ENCODE data around the gene CRIP1.

The CRIP1 gene

GRCh38 chr14:105471297-105471821 lies 15.3 kb upstream of the CRIP1 start:
- DNase-seq: no peak

DNA sequence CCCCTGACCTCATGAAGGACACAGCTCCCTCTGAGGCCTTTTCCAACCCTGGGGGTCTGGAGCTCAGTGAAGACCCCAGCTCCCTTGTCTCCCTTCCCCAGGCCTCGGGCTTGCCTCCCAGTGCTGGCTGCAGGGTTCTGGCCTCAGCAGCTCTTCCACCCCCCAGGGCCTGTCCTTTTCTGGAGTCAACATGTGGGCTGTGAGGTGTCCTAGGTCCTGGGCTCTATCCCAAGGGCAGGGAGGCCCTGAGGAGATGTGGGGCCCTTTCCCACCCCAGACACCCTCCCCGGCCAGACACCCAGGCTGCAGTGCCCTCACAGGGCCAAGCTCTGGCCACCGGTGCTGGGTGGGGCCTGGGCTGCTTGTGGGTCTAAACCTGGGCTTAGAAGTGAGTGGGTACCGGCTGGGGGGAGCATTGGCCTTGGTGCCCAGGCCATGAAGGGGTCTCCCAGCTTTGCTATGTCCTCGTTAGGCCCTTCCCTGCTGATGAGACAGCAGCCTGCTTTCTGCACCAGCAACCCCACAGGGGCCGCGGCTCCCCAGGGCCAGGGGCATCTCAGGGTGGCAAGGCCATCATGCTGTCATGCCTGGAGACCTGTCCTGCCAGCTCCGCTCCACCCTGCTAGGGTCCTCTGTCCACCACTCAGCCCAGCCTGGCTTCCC lies 14.7 kb upstream of the CRIP1 start:
- no peak for DNase-seq

DNA sequence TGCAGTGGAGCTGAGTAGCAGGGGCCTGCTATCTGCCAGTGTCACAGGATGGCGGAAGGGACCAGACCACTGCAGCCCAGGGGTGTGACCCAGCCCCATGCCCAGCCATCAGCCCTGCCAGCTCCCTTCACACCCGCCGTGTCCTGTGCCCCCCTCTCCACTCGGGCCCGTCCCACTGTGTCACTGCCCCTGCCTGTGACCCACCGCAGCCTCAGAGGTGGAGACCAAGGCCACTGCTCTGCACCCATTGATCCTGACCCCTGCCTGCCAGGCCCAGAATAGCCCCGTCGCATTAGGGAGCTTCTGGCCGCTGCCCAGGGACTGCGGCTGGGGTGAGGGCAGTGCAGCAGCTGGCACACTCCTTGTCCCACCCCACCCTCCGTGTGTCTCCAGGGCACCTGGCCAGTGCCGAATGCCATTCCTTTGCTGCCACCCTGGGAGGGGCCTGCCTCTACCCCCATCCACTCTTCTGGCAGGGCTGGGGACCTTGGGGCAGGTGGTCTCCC lies 14.1 kb upstream of the CRIP1 start:
- no peak for DNase-seq

- no peak for DNase-seq
These were observed 13.5 kb upstream of the CRIP1 start for GRCh38 chr14:105473033-105473676.

DNA sequence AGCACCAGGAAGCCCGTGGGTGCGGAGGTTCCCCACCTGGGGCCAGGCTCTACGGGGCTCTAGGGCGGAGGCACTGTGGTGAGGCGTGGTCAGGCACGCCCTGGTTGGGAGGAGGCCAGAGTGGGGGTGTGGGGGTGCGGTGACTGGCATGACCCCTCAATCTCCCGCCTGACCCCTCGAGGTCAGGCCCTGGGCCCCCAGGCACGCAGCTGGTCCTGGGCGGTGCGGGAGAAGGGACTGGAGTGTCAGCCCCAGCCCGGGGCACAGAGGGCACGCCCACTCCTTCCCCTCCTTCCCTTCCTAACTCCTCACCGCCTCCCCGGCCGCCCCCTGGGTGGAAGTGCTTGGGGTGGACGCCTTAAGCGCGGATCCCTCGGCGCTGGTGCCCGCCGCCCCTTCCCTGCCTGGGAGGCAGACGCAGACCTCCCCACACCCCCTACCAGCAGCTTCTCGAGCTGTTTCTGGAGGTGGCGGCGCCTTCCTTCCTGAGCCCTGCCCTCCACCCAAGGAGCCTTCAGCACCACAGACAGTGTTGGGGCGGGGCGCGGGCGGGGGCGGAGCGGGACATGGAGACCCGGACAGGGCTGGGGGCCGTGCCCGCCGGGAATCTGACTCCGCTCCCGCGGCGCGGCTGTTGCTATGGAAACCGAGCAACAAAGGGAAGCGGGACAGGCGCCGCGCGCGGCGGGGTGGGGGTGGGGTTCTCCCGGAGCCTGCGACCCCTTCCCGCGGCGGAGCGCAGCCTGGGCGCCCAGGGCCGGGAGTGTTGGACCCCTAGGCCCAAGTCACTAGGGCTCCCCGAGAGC lies 12.8 kb upstream of the CRIP1 start:
- peak; percentile 92 for DNase-seq

DNA sequence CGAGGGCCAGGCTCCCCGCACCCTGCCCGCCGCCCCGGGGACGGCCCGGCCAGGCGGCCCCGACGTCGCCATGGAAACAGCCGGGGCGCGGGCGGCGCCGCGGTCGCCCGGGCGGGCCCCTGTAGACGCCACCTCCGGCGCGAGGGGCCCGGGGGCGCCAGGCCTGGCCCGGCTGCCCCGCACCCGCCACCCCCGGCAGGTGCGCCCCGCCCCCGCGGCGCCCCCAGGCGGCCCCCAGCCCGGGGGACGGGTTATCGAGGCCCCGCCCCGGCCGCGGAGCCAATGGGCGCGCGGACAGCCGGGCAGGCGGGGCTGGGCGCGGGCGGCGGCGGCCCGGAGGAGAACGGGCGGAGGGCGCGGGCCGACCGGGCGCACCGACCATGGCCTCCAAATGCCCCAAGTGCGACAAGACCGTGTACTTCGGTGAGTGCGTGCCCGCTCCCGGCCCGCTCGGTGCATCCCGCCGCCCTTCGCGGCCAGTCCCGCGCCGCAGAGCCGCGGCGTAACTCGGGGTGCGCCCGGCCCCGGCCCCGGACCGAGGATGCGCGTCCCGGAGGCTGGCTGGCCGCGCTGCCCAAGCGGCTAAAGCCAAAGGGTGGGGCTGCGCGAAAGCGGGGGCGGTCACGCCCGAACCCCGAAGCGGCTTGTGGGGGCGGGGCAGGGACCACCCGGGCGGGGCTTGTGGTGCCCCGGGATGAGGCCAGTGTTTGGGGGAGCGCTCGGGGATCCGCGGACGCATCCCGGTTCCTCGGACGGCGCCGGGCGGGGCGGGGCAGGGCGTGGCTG lies 12.0 kb upstream of the CRIP1 start, which contains the start of gene CRIP2:
Gene CRIP2 (plus strand): TSS at position 339 of the 786 bp plus-strand sequence. CDS start 42 bp downstream, at position 381.
- peak; percentile 67 for DNase-seq

- no peak for DNase-seq
These were observed 11.2 kb upstream of the CRIP1 start for GRCh38 chr14:105475269-105476096.

- no peak for DNase-seq
These were observed 10.4 kb upstream of the CRIP1 start for GRCh38 chr14:105476097-105476830.

DNA sequence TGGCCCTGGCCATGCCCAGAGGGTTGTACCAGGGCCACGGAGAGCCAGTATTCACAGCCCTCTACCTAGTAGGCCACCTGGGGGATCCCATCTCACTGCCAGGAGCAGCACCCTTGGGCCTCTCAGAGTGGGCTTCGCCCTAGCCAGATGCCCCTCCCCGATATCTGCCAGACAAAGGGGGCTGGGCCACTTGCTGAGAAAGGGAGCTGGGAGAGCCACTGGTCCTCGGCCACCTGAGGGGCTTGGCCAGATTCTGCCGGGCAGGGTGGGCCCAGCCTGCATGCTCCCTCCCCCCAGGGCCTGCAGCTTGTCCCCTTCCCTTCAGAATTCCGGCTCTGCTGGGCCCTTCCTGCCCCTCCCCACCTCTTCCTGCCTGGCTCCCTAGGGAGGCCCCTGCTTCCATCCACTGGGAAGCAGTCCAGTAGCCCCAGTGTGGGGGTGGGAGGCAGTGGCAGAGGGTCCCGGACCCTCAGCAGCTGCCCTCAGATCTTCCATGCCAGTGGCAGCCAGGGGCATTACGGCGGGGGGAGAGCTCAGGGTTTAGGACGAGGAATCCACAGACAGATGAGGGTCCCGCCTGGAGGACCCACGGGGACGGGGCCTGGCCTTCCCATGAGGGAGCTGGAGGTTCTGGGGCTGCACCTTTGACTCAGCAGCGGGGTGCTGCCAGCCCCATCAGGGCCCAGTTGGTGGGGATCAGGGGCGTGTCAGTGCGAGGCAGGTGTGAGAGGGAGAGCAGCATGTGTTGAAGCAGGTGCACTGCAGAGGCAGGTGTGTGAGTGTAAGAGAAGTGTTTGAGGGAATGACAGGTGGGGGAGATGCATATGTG lies 9.6 kb upstream of the CRIP1 start:
- DNase-seq: no peak

DNA sequence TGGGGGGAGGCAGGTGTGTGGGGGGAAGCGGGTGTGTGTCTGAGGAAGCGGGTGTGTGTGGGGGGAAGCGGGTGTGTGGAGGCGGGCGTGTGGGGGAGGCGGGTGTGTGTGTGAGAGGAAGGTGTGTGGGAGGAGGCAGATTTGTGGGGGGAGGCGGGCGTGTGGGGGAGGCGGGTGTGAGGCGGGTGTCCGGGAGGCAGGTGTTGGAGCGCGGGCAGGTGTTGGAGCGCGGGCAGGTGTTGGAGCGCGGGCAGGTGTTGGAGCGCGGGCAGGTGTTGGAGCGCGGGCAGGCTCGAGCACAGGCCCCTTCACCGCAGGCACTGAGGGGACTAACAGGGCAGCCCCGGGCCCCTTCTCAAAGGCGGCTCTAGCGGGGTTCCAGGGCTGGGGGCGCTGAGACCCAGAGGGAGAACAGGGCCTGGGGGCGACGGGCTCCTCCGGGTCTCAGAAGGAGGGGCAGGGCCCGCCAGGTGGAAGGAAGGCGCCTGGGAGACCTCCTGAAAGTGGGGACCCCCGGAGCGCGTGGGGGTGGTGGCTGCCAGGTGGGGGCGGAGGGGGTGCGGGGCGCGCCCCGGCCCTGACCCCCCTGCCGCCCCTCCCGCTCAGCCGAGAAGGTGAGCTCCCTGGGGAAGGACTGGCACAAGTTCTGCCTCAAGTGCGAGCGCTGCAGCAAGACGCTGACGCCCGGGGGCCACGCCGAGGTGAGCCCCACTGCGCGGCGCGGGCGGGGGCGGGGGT lies 8.9 kb upstream of the CRIP1 start:
- DNase-seq: peak; percentile 31

DNA sequence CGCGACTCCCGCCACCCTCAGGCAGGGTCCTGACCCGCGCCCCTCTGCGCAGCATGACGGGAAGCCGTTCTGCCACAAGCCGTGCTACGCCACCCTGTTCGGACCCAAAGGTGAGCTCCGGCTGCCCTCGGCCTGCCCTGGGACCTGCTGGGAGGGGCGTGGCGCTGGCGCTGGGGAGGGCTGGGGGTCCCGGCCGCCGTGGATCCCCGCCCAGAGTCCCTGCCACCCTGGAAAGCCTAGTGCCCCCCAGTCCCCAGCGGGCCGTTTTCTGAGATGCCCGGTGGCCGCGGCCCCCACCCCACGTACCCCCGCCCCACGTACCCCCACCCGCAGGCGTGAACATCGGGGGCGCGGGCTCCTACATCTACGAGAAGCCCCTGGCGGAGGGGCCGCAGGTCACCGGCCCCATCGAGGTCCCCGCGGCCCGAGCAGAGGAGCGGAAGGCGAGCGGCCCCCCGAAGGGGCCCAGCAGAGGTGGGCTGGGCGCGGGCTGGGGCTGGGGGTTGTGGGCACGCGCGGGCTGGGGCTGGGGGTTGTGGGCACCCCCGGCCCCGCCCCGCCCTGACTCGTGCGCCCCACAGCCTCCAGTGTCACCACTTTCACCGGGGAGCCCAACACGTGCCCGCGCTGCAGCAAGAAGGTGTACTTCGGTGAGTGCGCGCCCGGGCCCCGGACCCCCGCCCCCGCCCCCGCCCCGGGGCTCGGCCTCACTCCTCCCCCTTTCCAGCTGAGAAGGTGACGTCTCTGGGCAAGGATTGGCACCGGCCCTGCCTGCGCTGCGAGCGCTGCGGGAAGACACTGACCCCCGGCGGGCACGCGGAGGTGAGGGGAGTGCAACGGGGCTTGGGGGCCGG lies 8.1 kb upstream of the CRIP1 start:
- DNase-seq: no peak

DNA sequence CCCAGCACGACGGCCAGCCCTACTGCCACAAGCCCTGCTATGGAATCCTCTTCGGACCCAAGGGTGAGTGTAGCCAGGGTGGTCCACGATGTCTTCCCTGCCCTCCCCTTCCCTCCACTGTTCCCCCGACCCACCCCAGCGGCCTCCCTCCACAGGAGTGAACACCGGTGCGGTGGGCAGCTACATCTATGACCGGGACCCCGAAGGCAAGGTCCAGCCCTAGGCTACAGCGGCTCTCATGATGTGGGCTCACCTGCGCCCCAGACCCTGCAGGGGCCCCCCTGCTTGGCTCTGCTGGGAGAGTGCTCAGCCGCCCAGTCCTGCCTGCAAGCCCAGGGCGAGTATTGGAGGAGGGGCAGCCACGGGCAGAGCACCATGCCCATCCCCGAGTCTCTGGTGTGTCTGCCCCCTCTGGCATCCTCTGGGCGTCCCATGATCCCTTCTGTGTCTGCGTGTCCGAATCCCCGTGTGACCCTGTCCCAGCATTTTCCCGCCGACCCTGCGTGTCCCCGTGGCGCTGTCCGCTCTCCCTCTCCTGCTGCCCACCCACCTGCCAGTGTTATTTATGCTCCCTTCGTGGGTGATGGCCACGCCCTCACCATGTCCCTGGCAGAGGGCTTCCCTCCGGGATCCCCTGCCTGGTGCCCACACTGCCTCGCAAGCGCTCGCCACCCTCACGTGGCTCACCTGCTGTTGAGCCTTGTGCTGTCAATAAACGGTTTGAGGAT lies 7.1 kb upstream of the CRIP1 start:
- DNase-seq: no peak

DNA sequence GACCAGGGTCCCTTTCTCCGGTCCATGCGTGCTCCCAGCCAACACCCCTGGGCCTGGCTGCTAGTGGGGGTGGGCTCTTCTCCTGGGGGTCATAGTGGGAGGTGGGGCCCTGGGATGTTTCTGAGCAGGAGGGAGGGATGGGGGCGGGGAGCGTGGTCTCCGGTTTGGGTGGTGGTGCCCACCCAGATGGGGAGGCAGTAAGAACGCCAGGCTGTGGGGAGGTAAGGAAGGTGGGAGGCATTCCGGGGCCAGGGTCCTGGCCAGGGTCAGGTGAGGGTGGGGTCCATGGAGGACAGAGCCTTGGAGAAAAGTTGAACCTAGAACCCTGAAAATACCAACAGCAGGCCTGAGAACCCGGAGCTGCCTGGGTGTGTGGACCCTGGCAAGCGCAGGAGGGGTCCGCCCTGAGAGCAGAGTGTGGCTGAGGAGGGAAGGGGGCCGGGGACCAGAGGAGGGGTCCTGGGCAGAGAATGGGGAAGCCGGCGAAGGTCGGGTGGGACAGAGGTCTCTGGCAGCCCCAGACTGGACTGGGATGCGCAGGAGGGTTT lies 6.4 kb upstream of the CRIP1 start:
- no peak for DNase-seq

DNA sequence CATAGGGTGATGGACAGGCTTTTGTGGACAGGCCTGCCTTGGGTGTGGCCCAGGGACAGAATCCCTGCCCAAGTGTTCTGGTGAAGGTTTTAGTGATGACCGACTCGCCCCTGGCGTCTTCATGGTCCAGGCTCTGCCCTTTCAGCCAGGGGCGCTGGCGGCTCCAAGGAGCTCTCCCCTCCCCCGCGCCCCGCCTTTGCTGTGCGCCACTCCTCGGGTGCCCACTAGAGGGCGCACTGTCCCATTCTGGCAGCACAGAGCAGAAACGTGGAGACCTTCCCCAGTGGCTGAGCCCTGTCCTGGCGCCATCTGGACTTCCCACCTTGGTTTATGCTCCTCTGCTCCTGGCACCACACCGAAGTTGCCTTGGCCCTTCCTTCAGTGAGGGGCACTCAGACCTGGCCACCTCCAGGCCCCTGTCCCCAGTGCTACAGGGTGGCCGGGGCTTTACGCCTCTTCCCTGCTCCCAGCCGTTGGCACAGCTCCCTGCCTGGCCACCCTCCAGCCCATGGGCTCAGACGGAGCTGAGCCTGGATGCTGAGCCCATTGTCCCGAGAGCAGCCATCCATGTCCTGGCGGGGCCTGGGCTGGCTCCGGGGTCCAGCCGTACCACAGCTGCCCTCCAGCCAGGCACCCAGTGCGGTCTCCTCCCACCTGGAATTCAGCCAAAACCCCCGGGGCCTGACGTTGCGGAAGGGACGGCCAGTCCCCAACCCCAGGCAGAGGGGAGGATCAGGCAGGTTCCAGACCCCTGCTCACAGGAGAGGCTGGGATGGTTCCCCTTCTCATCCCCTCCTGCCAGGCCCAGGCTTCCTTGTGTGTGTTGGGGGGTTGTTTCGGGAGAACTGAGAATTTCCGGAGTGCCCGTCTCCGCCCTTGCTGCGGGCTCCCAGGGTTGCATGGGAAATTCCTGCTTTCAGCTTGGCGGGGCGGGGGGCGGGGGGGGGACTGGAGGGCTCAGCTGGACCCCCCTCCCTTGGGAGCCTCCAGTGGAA lies 5.6 kb upstream of the CRIP1 start:
- peak; percentile 74 for DNase-seq

DNA sequence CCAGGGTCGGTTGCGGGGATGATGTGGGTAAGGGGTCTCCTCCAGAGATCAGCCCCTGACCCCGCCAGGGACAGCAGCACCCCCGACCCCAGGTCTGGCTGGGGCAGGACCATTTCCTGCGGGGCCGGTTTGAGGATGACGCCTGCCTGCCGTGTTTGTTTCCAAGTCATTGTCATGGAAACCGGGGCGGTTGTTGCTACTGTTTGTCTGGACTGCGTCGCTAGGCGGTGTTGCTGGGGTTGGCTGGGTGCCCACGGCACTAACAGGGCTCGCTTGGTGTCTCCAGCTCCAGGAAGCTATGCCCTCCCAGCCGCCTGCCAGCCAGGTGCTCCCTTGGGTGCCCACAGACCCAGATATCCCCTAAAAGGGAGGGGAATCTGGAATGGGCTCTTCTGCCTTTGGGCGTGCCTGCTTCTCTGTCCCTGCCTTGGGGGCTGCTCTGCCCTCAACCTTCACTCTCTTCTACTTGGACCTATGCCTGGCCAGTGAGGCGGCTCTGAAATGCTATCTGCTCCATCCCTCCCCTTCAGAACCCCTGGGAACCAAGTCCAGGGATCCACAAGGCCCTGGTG lies 4.7 kb upstream of the CRIP1 start:
- peak; percentile 97 for DNase-seq
